Neural cell (in vitro differentiated cells): Measurements from ENCODE around the gene REEP1. TPM values are rescaled to one million over a fixed set of nuclear protein-coding genes. Genes with fewer than 3 reads are reported as not detected.

Source experiments
- H2AFZ ChIP-seq: fragments of 200-600, 300-800 bp; sonication (generic), shearing (Covaris generic); 2 replicates; pipeline ENCODE4 v1.6.0; 2014; ENCODE audit warnings: low read depth, mild to moderate bottlenecking, antibody characterized with exemption, low read length, moderate library complexity
- H3F3A ChIP-seq: fragments of 200-600 bp; shearing (Covaris generic); 2 replicates; pipeline ENCODE4 v1.6.1; 2016; ENCODE audit warnings: mild to moderate bottlenecking, moderate library complexity, mixed read lengths, antibody characterized with exemption, low read length; ENCODE audit not compliant: insufficient read depth, poor library complexity, severe bottlenecking
- H3K27ac ChIP-seq: fragments of 200-600, 300-800 bp; sonication (generic), shearing (Covaris generic); 2 replicates; pipeline ENCODE4 v1.5.1; 2014; ENCODE audit warnings: mild to moderate bottlenecking, low read length, moderate library complexity
- H3K27me3 ChIP-seq: fragments of 300-800, 200-600 bp; sonication (generic), shearing (Covaris generic); 2 replicates; pipeline ENCODE4 v1.6.0; 2014; ENCODE audit warnings: mild to moderate bottlenecking, low read depth, low read length, moderate library complexity; ENCODE audit not compliant: insufficient read depth
- H3K36me3 ChIP-seq: fragments of 300-800, 200-600 bp; sonication (generic), shearing (Covaris generic); 2 replicates; pipeline ENCODE4 v1.5.1; 2014; ENCODE audit warnings: mild to moderate bottlenecking, antibody characterized with exemption, low read length, moderate library complexity; ENCODE audit not compliant: insufficient read depth
- H3K4me2 ChIP-seq: fragments of 300-800, 200-600 bp; sonication (generic), shearing (Covaris generic); 2 replicates; pipeline ENCODE4 v1.6.0; 2014; ENCODE audit warnings: mild to moderate bottlenecking, low read length
- H3K4me3 ChIP-seq: fragments of 300-800, 200-600 bp; sonication (generic), shearing (Covaris generic); 2 replicates; pipeline ENCODE4 v1.5.1; 2014; ENCODE audit warnings: mild to moderate bottlenecking, low read length, moderate library complexity
- H3K79me2 ChIP-seq: fragments of 200-600 bp; shearing (Covaris generic); replicated peaks from 2 replicates; pipeline ENCODE4 v1.6.0; 2014; ENCODE audit warnings: mild to moderate bottlenecking, low read length, moderate library complexity; ENCODE audit not compliant: insufficient read depth
- H3K9ac ChIP-seq: fragments of 300-800, 200-600 bp; sonication (generic), shearing (Covaris generic); 2 replicates; pipeline ENCODE4 v1.6.1; 2016; ENCODE audit warnings: mild to moderate bottlenecking, low read length, mixed read lengths
- H3K9me2 ChIP-seq: fragments of 200-600 bp; shearing (Covaris generic); 2 replicates; pipeline ENCODE4 v1.6.1; 2016; ENCODE audit warnings: mild to moderate bottlenecking, low read length, mixed read lengths; ENCODE audit not compliant: insufficient read depth
- H3K9me3 ChIP-seq: fragments of 200-600, 300-800 bp; sonication (generic), shearing (Covaris generic); 2 replicates; pipeline ENCODE4 v1.6.1; 2016; ENCODE audit warnings: mild to moderate bottlenecking, mixed run types, low read length, moderate library complexity, mixed read lengths
- H4K20me1 ChIP-seq: fragments of 200-600 bp; shearing (Covaris generic); 2 replicates; pipeline ENCODE4 v1.6.1; 2016; ENCODE audit warnings: mild to moderate bottlenecking, mixed run types; ENCODE audit not compliant: insufficient read depth
- CTCF ChIP-seq: fragments of 450-650 bp; IDR thresholded peaks from 2 replicates; pipeline ENCODE4 v1.5.1; 2014; ENCODE audit warnings: antibody characterized with exemption, mild to moderate bottlenecking, moderate library complexity; ENCODE audit not compliant: poor library complexity, severe bottlenecking
- EP300 ChIP-seq: fragments of 450-650 bp; conservative IDR thresholded peaks from 2 replicates; pipeline ENCODE4 v1.6.1; 2014; ENCODE audit warnings: antibody characterized with exemption, mild to moderate bottlenecking, moderate library complexity; ENCODE audit not compliant: poor library complexity, severe bottlenecking
- MXI1 ChIP-seq: fragments of 450-650 bp; conservative IDR thresholded peaks from 2 replicates; pipeline ENCODE4 v1.6.1; 2014; ENCODE audit warnings: antibody characterized with exemption, mild to moderate bottlenecking; ENCODE audit not compliant: poor library complexity, severe bottlenecking
- POLR2AphosphoS5 ChIP-seq: IDR thresholded peaks from 2 replicates; pipeline ENCODE4 v1.6.1; 2012
- RAD21 ChIP-seq: fragments of 450-650 bp; conservative IDR thresholded peaks from 2 replicates; pipeline ENCODE4 v1.6.1; 2014; ENCODE audit warnings: antibody characterized with exemption, mild to moderate bottlenecking, moderate library complexity
- REST ChIP-seq: IDR thresholded peaks from 2 replicates; pipeline ENCODE4 v1.6.1; 2012; ENCODE audit warnings: borderline replicate concordance
- SMC3 ChIP-seq: fragments of 450-650 bp; conservative IDR thresholded peaks from 2 replicates; pipeline ENCODE4 v1.6.1; 2014; ENCODE audit warnings: antibody characterized with exemption, mild to moderate bottlenecking, moderate library complexity; ENCODE audit not compliant: poor library complexity
- TAF1 ChIP-seq: IDR thresholded peaks from 2 replicates; pipeline ENCODE4 v1.6.1; 2012; ENCODE audit warnings: low read depth
- polyA plus RNA-seq: library from polyadenylated mRNA; depleted of rRNA; stranded (reverse); fragments of >200 nt; gene quantifications from 2 replicates; pipeline ENCODE4 v1.2.3, GENCODE V29; 2014

REEP1 gene
- polyA plus RNA-seq, 1 donor from 2014 or later, result 121 TPM

DNA sequence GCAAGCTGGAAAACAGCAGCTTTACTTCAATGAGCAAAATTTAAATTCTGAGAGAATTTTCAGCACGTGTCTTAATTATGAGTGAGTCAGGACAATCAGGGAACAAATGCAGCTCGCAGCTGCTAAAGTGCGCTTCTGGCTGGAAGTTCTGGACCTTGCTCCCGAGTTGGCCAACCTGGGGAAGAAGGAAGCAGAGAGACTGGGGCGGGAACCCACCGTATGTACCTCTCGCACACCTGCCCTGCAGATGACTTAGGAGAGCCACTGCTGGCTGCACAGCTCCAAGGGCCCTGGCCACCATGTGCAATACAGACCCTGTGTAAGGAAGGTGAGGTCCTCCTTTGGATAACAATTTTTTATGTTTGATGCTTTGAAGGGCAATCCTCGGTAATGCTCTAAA lies 42.4 kb downstream of the REEP1 start (continued):
- TF ChIP-seq SMC3, result no peak
- no peak for TF ChIP-seq EP300
- TF ChIP-seq POLR2AphosphoS5, result no peak

GRCh38 chr2:86293612-86294011 lies 43.8 kb downstream of the REEP1 start:
- Histone ChIP-seq H4K20me1 (no peaks in the 10 kb centered on the region), H3K9me3 (no peaks in the 10 kb centered on the region), H3K4me3 (no peak overlapping the region), H3F3A (no peaks in the 10 kb centered on the region), H3K79me2 (no peaks in the 10 kb centered on the region), H3K27me3 (no peaks in the 10 kb centered on the region), H3K4me2 (no peak overlapping the region), H3K9me2 (no peaks in the 10 kb centered on the region), H3K27ac (no peak overlapping the region), H3K36me3 (no peaks in the 10 kb centered on the region), H2AFZ (no peak overlapping the region), H3K9ac (no peak overlapping the region)
- TF ChIP-seq RAD21, result no peak
- TF ChIP-seq POLR2AphosphoS5, result no peak
- TF ChIP-seq TAF1, result no peak
- TF ChIP-seq CTCF, result no peak
- TF ChIP-seq EP300, result no peak

DNA sequence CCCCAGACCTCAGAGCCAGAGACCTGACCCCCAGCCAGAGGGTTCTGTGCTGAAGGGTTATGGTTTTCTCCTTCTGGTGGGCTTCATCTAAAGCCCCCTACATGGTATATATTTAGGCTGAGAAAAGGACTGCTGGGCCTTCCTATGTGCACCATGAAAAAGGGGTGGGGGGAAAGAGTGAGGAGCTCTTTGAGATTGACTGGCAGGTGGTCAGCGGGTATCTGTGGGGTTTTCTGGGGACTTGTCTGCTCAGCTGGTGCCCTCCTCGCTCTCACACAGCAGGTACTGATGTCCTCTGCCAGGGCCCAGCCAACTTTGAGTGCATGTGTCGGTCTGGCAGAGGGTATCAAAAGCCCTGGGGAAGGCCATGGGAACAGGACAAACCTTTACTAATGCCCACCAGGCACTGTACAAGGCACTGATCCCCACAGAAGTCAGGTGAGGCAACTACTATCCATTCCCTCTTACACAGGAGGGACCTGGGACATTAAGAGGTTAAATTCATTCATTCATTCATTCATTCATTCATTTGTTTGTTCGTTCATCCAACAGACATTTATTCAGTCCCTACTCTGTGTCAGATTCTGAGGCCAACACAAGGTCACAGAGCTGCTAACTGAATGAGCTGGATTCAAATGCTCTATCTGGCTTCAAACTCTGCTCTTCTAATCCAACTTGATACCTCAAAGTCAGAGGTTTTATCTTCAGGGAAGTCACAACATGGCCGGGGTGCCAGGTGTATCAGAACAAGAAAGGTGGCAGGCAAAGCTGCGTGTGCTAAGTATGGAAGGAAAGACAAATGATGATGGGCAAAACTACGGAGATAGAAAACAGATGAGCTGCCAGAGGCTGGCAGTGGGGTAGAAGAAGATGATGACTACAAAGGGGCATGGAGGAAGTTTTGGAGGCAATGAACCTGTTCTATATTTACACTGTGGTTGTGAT lies 44.6 kb downstream of the REEP1 start:
- Histone ChIP-seq H3K9me2 (no peaks in the 10 kb centered on the region), H2AFZ (no peak overlapping the region), H3K4me3 (no peak overlapping the region), H3K9me3 (no peaks in the 10 kb centered on the region), H3K9ac (no peak overlapping the region), H3F3A (no peaks in the 10 kb centered on the region), H4K20me1 (no peaks in the 10 kb centered on the region), H3K27ac (no peak overlapping the region), H3K4me2 (no peak overlapping the region), H3K79me2 (no peaks in the 10 kb centered on the region), H3K36me3 (no peaks in the 10 kb centered on the region), H3K27me3 (no peaks in the 10 kb centered on the region)
- TF ChIP-seq POLR2AphosphoS5, result no peak
- no peak for TF ChIP-seq CTCF
- TF ChIP-seq REST, result no peak
- no peak for TF ChIP-seq RAD21
- no peak for TF ChIP-seq MXI1
- no peak for TF ChIP-seq TAF1
- no peak for TF ChIP-seq EP300
